Measurements from ENCODE around the gene MLLT10.

MLLT10 gene

DNA sequence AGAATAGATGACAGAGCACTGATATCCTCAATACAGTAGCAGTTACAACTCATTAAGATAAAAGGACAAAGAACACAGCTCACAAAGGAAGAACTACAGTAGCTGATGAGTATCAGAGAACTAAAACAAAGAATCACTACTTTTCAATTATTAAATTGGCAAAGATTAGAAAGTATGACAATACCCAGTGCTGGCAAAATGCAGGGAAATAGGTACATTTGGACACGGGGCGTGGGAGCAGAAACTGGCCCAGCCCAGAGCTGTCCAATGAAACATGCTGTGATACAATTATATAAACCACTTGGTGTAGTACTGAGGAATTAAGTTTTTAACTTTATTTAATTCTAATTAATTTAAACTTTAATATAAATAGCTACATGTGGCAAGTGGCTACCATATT is 226.3 kb downstream of the MLLT10 start:
- TF ChIP-seq ZNF70 (CRISPR knock-in tag; IDR thresholded peaks at IDR 0.05) (no peak), ZFP30 (CRISPR knock-in tag; IDR thresholded peaks at IDR 0.05) (no peak), PPARA (CRISPR knock-in tag; IDR thresholded peaks at IDR 0.05; ENCODE audit: borderline replicate concordance) (no peak), ZNF8 (CRISPR knock-in tag; IDR thresholded peaks at IDR 0.05) (no peak), TOX (CRISPR knock-in tag; IDR thresholded peaks at IDR 0.05; ENCODE audit: borderline replicate concordance) (no peak), ZNF565 (CRISPR knock-in tag; conservative IDR thresholded peaks at IDR 0.05; ENCODE audit: low read depth) (no peak), ESRRG (CRISPR knock-in tag; IDR thresholded peaks at IDR 0.05) (no peak), ARNTL (CRISPR knock-in tag; IDR thresholded peaks at IDR 0.05; ENCODE audit: borderline replicate concordance, low read depth) (no peak), GLIS3 (CRISPR knock-in tag; IDR thresholded peaks at IDR 0.05) (no peak), BACH2 (CRISPR knock-in tag; IDR thresholded peaks at IDR 0.05; ENCODE audit: borderline replicate concordance) (no peak)
- TF ChIP-seq, protein P1, sequence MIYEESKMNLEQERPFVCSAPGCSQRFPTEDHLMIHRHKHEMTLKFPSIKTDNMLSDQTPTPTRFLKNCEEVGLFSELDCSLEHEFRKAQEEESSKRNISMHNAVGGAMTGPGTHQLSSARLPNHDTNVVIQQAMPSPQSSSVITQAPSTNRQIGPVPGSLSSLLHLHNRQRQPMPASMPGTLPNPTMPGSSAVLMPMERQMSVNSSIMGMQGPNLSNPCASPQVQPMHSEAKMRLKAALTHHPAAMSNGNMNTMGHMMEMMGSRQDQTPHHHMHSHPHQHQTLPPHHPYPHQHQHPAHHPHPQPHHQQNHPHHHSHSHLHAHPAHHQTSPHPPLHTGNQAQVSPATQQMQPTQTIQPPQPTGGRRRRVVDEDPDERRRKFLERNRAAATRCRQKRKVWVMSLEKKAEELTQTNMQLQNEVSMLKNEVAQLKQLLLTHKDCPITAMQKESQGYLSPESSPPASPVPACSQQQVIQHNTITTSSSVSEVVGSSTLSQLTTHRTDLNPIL (CRISPR knock-in tag; IDR thresholded peaks at IDR 0.05; ENCODE audit: low read depth) = no peak
- ATAC-seq = no peak

DNA sequence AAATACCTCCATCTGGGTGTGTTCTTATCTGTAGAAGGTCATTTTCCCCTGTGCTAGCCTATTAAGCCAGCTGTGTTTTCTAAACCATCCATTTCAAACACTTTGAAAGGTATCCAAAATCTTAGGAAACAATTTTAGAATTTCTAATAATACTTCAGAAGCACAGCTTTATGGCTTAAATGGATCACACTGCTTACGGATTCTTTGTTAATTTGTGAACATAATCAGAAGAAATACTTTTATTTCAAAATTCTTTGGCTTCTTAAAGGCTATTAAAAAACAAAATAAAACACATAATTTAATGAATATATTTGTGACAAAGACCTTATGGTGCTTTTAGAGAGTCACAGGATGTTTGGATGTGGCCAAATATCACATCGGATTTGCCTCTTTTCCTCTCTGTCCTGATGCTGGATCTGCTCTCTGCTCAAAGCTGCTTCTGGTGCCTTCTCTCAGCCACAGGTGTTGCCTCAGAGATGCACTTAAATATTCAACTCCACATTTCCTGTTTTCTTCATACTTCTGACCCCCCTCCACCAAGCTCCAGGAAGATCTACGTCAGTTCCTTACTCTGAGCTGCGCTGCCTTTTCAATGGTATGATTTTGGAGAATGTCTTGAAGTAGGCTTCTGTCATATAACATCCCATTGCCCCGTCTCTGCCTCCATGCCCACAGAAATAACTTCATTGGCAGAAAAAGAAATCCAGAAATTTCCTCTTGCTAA is 230.6 kb downstream of the MLLT10 start:
- no peak for ATAC-seq
- TF ChIP-seq, protein P2, sequence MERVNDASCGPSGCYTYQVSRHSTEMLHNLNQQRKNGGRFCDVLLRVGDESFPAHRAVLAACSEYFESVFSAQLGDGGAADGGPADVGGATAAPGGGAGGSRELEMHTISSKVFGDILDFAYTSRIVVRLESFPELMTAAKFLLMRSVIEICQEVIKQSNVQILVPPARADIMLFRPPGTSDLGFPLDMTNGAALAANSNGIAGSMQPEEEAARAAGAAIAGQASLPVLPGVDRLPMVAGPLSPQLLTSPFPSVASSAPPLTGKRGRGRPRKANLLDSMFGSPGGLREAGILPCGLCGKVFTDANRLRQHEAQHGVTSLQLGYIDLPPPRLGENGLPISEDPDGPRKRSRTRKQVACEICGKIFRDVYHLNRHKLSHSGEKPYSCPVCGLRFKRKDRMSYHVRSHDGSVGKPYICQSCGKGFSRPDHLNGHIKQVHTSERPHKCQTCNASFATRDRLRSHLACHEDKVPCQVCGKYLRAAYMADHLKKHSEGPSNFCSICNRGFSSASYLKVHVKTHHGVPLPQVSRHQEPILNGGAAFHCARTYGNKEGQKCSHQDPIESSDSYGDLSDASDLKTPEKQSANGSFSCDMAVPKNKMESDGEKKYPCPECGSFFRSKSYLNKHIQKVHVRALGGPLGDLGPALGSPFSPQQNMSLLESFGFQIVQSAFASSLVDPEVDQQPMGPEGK (CRISPR knock-in tag; IDR thresholded peaks at IDR 0.05; ENCODE audit: borderline replicate concordance) = no peak
- no peak for TF ChIP-seq BACH2 (CRISPR knock-in tag; IDR thresholded peaks at IDR 0.05; ENCODE audit: borderline replicate concordance)
- TF ChIP-seq ISL1 (CRISPR knock-in tag; IDR thresholded peaks at IDR 0.05) = no peak
- TF ChIP-seq, protein P1 (CRISPR knock-in tag; IDR thresholded peaks at IDR 0.05; ENCODE audit: low read depth) = no peak
- no peak for TF ChIP-seq ZFP30 (CRISPR knock-in tag; IDR thresholded peaks at IDR 0.05)
- no peak for TF ChIP-seq SNAI2 (CRISPR knock-in tag; IDR thresholded peaks at IDR 0.05)

DNA sequence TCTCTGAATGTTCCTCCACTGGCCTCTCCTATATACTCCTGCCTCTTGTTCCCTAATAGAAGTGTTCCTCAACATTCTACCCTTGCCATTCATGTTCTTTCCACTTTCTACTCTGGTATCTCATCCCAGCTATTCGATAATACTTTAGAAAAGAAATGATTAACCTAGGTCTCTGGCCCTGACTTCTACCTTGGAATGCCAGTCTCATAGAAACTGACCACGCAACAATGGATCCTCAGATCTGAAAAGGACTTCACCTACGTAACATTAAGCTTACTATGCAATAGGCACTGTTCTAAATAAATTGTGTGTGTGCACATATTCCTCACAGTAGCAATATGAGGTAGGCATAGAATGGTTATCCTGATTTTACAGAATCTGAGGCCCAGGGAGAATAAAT is 235.0 kb downstream of the MLLT10 start:
- TF ChIP-seq BACH2 (CRISPR knock-in tag; IDR thresholded peaks at IDR 0.05; ENCODE audit: borderline replicate concordance) (no peak), ZFP30 (CRISPR knock-in tag; IDR thresholded peaks at IDR 0.05) (no peak), ESRRG (CRISPR knock-in tag; IDR thresholded peaks at IDR 0.05) (no peak)
- TF ChIP-seq, protein P3, sequence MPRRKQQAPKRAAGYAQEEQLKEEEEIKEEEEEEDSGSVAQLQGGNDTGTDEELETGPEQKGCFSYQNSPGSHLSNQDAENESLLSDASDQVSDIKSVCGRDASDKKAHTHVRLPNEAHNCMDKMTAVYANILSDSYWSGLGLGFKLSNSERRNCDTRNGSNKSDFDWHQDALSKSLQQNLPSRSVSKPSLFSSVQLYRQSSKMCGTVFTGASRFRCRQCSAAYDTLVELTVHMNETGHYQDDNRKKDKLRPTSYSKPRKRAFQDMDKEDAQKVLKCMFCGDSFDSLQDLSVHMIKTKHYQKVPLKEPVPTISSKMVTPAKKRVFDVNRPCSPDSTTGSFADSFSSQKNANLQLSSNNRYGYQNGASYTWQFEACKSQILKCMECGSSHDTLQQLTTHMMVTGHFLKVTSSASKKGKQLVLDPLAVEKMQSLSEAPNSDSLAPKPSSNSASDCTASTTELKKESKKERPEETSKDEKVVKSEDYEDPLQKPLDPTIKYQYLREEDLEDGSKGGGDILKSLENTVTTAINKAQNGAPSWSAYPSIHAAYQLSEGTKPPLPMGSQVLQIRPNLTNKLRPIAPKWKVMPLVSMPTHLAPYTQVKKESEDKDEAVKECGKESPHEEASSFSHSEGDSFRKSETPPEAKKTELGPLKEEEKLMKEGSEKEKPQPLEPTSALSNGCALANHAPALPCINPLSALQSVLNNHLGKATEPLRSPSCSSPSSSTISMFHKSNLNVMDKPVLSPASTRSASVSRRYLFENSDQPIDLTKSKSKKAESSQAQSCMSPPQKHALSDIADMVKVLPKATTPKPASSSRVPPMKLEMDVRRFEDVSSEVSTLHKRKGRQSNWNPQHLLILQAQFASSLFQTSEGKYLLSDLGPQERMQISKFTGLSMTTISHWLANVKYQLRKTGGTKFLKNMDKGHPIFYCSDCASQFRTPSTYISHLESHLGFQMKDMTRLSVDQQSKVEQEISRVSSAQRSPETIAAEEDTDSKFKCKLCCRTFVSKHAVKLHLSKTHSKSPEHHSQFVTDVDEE (CRISPR knock-in tag; IDR thresholded peaks at IDR 0.05) = no peak
- TF ChIP-seq, protein P4, sequence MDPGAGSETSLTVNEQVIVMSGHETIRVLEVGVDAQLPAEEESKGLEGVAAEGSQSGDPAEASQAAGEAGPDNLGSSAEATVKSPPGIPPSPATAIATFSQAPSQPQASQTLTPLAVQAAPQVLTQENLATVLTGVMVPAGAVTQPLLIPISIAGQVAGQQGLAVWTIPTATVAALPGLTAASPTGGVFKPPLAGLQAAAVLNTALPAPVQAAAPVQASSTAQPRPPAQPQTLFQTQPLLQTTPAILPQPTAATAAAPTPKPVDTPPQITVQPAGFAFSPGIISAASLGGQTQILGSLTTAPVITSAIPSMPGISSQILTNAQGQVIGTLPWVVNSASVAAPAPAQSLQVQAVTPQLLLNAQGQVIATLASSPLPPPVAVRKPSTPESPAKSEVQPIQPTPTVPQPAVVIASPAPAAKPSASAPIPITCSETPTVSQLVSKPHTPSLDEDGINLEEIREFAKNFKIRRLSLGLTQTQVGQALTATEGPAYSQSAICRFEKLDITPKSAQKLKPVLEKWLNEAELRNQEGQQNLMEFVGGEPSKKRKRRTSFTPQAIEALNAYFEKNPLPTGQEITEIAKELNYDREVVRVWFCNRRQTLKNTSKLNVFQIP (CRISPR knock-in tag; IDR thresholded peaks at IDR 0.05; ENCODE audit: borderline replicate concordance, low read depth) = no peak
- ATAC-seq = no peak

DNA sequence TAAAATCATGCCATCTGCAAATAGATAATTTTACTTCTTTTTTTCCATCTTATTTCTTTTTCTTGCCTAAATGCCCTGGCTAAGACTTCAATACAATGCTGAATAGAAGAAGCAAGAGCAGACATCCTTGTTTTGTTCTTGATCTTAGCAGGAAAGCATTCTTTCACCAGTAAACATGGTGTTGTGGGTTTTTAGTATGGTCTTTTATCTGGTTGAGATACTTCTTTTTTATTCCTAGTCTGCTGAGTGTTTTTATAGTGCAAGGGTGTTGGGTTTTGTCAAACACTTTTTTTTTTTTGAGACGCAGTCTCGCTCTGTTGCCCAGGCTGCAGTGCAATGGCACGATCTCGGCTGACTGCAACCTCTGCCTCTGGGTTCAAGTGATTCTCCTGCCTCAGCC is 237.2 kb downstream of the MLLT10 start:
- TF ChIP-seq ZNF70 (CRISPR knock-in tag; IDR thresholded peaks at IDR 0.05) = no peak
- no peak for ATAC-seq
